Measurements from ENCODE around the gene CSN2. TPM values are rescaled to one million over a fixed set of nuclear protein-coding genes. Genes with fewer than 3 reads are reported as not detected.
"Not testable (repeated sequence)": the region's sequence is repeated elsewhere in the genome, so short reads cannot be mapped to it uniquely, and the experiment has no call there.

Gene CSN2
- total and polyA plus RNA-seq, 4 experiments from 2014 or later, result not detected

GRCh38 chr4:69934150-69934549, 31.4 kb downstream of the CSN2 start:
- H3K36me3 ChIP-seq (ENCODE audit: insufficient read depth, low read length), result no peaks in the 10 kb centered on the region
- no peak overlapping the region for H3K27ac ChIP-seq (ENCODE audit: low read depth, low read length)
- H3K27ac Mint-ChIP-seq, result no peak overlapping the region
- H3K9me3 ChIP-seq (ENCODE audit: control insufficient read depth in 1 of 2, low read length in 2 of 2), result no peaks in the 10 kb centered on the region
- intact Hi-C loops (cut with micrococcal nuclease), result no loop called here
- no peaks in the 10 kb centered on the region for H3K36me3 Mint-ChIP-seq
- ChIA-PET POLR2A (ENCODE audit: partially characterized antibody) (no interaction called here), CTCF (ENCODE audit: partially characterized antibody) (no interaction called here)
- H3K9me3 Mint-ChIP-seq, result no peaks in the 10 kb centered on the region
- no peaks in the 10 kb centered on the region for H3K4me1 ChIP-seq (ENCODE audit: insufficient read depth, low read length)
- DNase-seq, result no peak
- H3K4me3 ChIP-seq (ENCODE audit: low read length in 2 of 2), result no peak overlapping the region
- H3K27me3 Mint-ChIP-seq, result no peaks in the 10 kb centered on the region
- H3K4me3 Mint-ChIP-seq, result no peak overlapping the region
- no peaks in the 10 kb centered on the region for H3K4me1 Mint-ChIP-seq
- H3K27me3 ChIP-seq (ENCODE audit: insufficient read depth, low read length), result no peaks in the 10 kb centered on the region

- Histone ChIP-seq H3K27me3 (ENCODE audit: insufficient read depth, low read length) (no peaks in the 10 kb centered on the region), H3K4me3 (ENCODE audit: low read length in 2 of 2) (no peak within 1 kb of the TSS), H3K4me1 (ENCODE audit: insufficient read depth, low read length) (no peaks in the 10 kb centered on the region), H3K27ac (ENCODE audit: low read depth, low read length) (no peak within 1 kb of the TSS), H3K36me3 (ENCODE audit: insufficient read depth, low read length) (no peaks in the 10 kb centered on the region), H3K9me3 (ENCODE audit: control insufficient read depth in 1 of 2, low read length in 2 of 2) (no peaks in the 10 kb centered on the region)
- no peaks in the 10 kb centered on the region for H3K27me3 Mint-ChIP-seq
- peaks cover 0 to 2% (median 0%) of the 10 kb centered on the region in 8 donors for H3K9me3 Mint-ChIP-seq
- H3K4me1 Mint-ChIP-seq, result no peaks in the 10 kb centered on the region
- intact Hi-C loops (cut with micrococcal nuclease), result no loop called here
- no peak within 1 kb of the TSS for H3K27ac Mint-ChIP-seq
- no peak for DNase-seq
- no peaks in the 10 kb centered on the region for H3K36me3 Mint-ChIP-seq
- H3K4me3 Mint-ChIP-seq, result no peak within 1 kb of the TSS
- POLR2A ChIA-PET (ENCODE audit: partially characterized antibody), result no interaction called here
- CTCF ChIA-PET (ENCODE audit: partially characterized antibody), result no interaction called here
These were observed 34.8 kb downstream of the CSN2 start, which contains the start of gene CSN1S1 for GRCh38 chr4:69930768-69931167. CSN1S1 (plus strand) TSS chr4:69931068; CDS start chr4:69932556, 1,488 bp downstream.

DNA sequence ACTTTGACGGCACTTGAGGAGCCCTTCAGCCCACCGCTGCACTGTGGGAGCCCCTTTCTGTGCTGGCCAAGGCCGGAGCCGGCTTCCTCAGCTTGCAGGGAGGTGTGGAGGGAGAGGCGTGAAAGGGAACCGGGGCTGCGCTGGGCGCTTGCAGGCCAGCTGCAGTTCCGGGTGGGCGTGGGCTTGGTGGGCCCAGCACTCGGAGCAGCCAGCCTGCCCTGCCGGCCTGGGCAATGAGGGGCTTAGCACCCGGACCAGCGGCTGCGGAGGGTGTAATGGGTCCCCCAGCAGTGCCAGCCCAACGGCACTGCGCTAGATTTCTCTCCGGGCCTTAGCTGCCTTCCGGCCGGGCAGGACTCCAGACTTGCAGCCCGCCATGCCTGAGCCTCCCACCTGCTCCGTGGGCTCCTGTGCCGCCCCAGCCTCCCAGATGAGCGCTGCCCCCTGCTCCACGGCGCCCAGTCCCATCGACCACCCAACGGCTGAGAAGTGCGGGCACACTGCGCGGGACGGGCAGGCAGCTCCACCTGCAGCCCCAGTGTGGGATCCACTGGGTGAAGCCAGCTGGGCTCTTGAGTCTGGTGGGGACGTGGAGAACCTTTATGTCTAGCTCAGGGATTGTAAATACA, 41.6 kb downstream of the CSN2 start:
- H3K27ac Mint-ChIP-seq, result not testable (repeated sequence)

DNA sequence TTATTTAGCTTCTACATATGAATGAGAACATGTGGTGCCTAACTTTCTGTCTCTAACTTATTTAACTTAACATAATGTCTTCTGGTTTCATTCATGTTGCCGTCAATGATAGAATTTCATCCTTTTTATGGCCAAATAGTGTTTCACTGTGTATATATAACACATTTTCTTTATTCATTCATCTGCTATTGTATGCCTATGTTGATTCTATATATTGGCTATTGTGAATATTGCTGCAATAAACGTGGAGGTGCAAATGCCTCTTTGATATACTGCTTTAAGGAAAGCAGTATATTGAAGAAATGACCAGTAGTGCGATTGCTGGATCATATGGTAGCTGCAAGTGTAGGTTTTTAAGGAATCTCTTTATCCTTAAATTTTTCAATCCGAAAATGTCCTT, 44.7 kb downstream of the CSN2 start:
- H3K4me3 ChIP-seq (ENCODE audit: low read length in 2 of 2), result no peak overlapping the region
- no peaks in the 10 kb centered on the region for H3K4me1 Mint-ChIP-seq
- H3K4me3 Mint-ChIP-seq, result no peak overlapping the region
- H3K4me1 ChIP-seq (ENCODE audit: insufficient read depth, low read length), result no peaks in the 10 kb centered on the region
- DNase-seq, result no peak
- peaks cover 0 to 2% of the 10 kb centered on the region in 2 donors for H3K27me3 Mint-ChIP-seq
- H3K9me3 ChIP-seq (ENCODE audit: control insufficient read depth in 1 of 2, low read length in 2 of 2), result no peaks in the 10 kb centered on the region
- H3K27me3 ChIP-seq (ENCODE audit: insufficient read depth, low read length), result no peaks in the 10 kb centered on the region
- H3K36me3 ChIP-seq (ENCODE audit: insufficient read depth, low read length), result no peaks in the 10 kb centered on the region
- H3K36me3 Mint-ChIP-seq, result no peaks in the 10 kb centered on the region
- ChIA-PET CTCF (ENCODE audit: partially characterized antibody) (no interaction called here), POLR2A (ENCODE audit: partially characterized antibody) (no interaction called here)
- no peak overlapping the region for H3K27ac ChIP-seq (ENCODE audit: low read depth, low read length)
- H3K9me3 Mint-ChIP-seq, result peaks cover 0 to 2% (median 0%) of the 10 kb centered on the region in 8 donors
- no peak overlapping the region for H3K27ac Mint-ChIP-seq
- intact Hi-C loops (cut with micrococcal nuclease), result no loop called here

More for the DNA sequence above, 41.6 kb downstream of the CSN2 start:
- H3K9me3 ChIP-seq (ENCODE audit: control insufficient read depth in 1 of 2, low read length in 2 of 2); H3K27me3 Mint-ChIP-seq; H3K36me3 ChIP-seq (ENCODE audit: insufficient read depth, low read length); POLR2A ChIA-PET (ENCODE audit: partially characterized antibody); H3K27me3 ChIP-seq (ENCODE audit: insufficient read depth, low read length); H3K36me3 Mint-ChIP-seq; H3K4me1 Mint-ChIP-seq; intact Hi-C loops (cut with micrococcal nuclease); H3K4me3 Mint-ChIP-seq; H3K9me3 Mint-ChIP-seq; CTCF ChIA-PET (ENCODE audit: partially characterized antibody); H3K27ac ChIP-seq (ENCODE audit: low read depth, low read length); H3K4me3 ChIP-seq (ENCODE audit: low read length in 2 of 2); H3K4me1 ChIP-seq (ENCODE audit: insufficient read depth, low read length): not testable (repeated sequence)
- DNase-seq, result peak in 1 of 5 donors; percentile 31

DNA sequence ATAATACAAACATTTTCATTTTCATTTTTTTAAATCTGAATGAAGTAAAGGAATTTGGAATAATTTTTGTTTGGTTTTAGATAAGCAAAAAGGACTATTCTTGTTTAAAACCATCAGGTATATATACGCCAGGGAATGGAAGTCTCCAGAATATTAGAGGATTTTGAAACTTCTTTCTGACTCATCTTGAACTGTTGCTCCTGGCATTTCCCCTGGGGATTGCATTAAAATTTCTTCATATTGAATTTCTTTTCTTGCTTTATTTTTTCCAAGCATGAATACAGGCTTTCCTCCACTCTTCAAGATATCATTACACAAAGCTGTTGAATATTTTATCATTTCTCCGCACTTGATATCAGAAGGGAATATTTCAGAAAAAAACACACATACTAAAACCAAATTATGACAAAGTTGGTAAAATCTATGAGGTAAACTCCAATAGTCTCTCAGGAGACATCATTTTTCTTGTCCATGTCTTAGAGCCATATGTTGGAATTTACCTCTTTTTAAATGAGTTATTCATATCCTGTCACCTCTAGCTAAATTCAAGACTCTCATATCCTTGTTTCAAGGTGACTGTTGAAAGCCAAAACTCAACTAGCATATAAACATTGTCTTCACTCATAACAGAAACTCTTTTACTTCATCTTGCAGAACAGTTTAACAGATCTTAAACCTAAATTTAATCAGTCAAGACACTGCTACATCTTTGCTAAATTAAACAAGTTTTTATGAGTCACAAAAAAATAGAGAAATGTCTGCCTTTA, 55.3 kb downstream of the CSN2 start:
- Histone ChIP-seq H3K27ac (ENCODE audit: low read depth, low read length) (no peak overlapping the region), H3K27me3 (ENCODE audit: insufficient read depth, low read length) (no peaks in the 10 kb centered on the region), H3K4me1 (ENCODE audit: insufficient read depth, low read length) (no peaks in the 10 kb centered on the region), H3K9me3 (ENCODE audit: control insufficient read depth in 1 of 2, low read length in 2 of 2) (no peaks in the 10 kb centered on the region), H3K36me3 (ENCODE audit: insufficient read depth, low read length) (no peaks in the 10 kb centered on the region), H3K4me3 (ENCODE audit: low read length in 2 of 2) (no peak overlapping the region)
- intact Hi-C loops (cut with micrococcal nuclease), result no loop called here
- Mint-ChIP-seq H3K27ac (no peak overlapping the region), H3K27me3 (no peaks in the 10 kb centered on the region), H3K36me3 (no peaks in the 10 kb centered on the region), H3K9me3 (peaks cover 0 to 2% (median 0%) of the 10 kb centered on the region in 8 donors), H3K4me1 (no peaks in the 10 kb centered on the region), H3K4me3 (no peak overlapping the region)
- POLR2A ChIA-PET (ENCODE audit: partially characterized antibody), result no interaction called here
- CTCF ChIA-PET (ENCODE audit: partially characterized antibody), result no interaction called here
- no peak for DNase-seq

DNA sequence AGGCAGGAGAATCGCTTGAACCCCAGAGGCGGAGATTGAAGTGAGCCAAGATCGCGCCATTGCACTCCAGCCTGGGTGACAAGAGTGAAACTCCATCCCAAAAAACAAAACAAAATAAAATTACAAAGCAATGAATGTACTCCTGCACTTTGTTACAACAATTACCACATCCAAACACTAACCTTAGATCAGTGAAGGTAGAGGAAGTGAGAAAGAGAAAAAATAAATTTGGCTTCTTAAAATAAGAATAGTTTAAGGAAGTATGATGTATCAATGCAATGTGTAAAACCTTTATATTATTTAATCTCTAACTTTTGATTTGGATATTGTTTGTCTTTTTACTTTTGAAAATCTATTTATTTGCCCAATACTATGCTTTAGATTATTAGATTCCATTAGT, 56.3 kb downstream of the CSN2 start:
- Mint-ChIP-seq H3K4me1 (no peaks in the 10 kb centered on the region), H3K36me3 (no peaks in the 10 kb centered on the region), H3K27me3 (no peaks in the 10 kb centered on the region), H3K27ac (no peak overlapping the region), H3K9me3 (peaks cover 0 to 2% (median 0%) of the 10 kb centered on the region in 8 donors), H3K4me3 (no peak overlapping the region)
- ChIA-PET POLR2A (ENCODE audit: partially characterized antibody) (no interaction called here), CTCF (ENCODE audit: partially characterized antibody) (no interaction called here)
- Histone ChIP-seq H3K9me3 (ENCODE audit: control insufficient read depth in 1 of 2, low read length in 2 of 2) (no peaks in the 10 kb centered on the region), H3K27me3 (ENCODE audit: insufficient read depth, low read length) (no peaks in the 10 kb centered on the region), H3K4me3 (ENCODE audit: low read length in 2 of 2) (no peak overlapping the region), H3K27ac (ENCODE audit: low read depth, low read length) (no peak overlapping the region), H3K4me1 (ENCODE audit: insufficient read depth, low read length) (no peaks in the 10 kb centered on the region), H3K36me3 (ENCODE audit: insufficient read depth, low read length) (no peaks in the 10 kb centered on the region)
- intact Hi-C loops (cut with micrococcal nuclease), result no loop called here
- DNase-seq, result no peak

DNA sequence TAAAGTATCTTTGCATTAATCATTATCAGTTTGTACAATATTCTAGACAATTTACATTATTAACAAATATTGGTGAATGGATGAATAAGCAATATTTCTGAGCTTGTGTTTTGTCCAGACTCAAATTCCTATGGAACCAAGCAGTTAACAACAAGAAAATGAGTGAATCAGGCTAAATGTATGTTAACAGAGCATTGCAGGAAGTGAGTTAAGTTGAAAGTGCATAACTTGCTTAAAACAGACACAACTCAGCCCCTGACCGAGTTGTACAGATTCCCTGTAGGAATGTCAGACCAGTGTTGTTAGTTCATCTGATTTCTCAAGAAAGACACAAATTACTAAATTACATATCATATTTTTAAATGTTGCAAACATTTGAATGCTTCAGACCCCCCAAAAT, 58.4 kb downstream of the CSN2 start:
- POLR2A ChIA-PET (ENCODE audit: partially characterized antibody), result no interaction called here
- Mint-ChIP-seq H3K4me1 (no peaks in the 10 kb centered on the region), H3K36me3 (no peaks in the 10 kb centered on the region), H3K27me3 (no peaks in the 10 kb centered on the region), H3K27ac (no peak overlapping the region), H3K9me3 (peaks cover 0 to 5% (median 0%) of the 10 kb centered on the region in 8 donors), H3K4me3 (no peak overlapping the region)
- no peak for DNase-seq
- Histone ChIP-seq H3K27ac (ENCODE audit: low read depth, low read length) (no peak overlapping the region), H3K9me3 (ENCODE audit: control insufficient read depth in 1 of 2, low read length in 2 of 2) (no peaks in the 10 kb centered on the region), H3K4me3 (ENCODE audit: low read length in 2 of 2) (no peak overlapping the region), H3K4me1 (ENCODE audit: insufficient read depth, low read length) (no peaks in the 10 kb centered on the region), H3K36me3 (ENCODE audit: insufficient read depth, low read length) (no peaks in the 10 kb centered on the region), H3K27me3 (ENCODE audit: insufficient read depth, low read length) (no peaks in the 10 kb centered on the region)
- CTCF ChIA-PET (ENCODE audit: partially characterized antibody), result no interaction called here
- intact Hi-C loops (cut with micrococcal nuclease), result no loop called here
